NCI-H2196 (cell line): ENCODE measurements around the gene SORCS2.

Source experiments
- DNase-seq: peaks from one replicate; lab custom pipeline; 2025; ENCODE audit not compliant: unreplicated experiment; lab: John Stamatoyannopoulos, UW

Gene SORCS2

DNA sequence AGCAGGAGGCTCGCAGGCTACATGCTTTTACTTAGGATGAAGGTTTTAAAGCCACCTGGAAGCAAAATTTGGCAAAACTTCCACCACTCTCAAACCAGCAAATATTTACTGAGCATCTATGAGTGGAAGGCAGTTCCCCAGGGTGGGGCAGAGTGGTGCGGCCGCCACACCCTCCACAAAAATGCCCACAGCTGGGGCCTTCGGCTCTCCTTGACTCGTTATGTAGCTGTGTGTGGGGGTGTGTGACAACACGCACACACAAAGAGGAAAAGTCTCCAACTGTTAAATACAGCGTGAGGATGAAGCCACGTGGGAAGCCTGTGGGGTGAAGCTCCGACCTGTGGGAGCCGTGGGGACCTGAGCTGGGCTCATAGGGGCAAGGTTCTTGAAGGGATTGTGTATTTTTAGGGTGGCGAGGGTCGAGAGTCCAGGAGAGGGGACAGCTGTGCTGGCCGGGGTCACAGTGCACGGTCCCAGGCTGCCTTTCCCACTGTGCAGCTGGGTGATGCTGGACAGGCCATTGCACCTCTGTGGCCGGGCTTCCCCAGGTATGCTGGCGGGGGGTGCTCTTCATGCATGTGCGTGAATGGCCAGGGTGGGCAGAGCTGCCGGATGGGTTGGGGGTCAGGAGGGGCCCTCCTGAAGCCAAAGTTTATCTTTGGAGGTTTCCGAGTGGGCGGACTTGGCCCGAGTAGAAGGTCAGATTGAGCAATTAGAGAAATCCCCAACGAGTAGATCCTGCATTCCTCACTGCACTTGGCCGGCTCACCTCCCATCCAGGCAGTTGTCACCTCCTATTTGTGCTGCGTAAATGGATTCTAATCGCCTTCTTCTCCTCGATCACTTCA, 25.4 kb downstream of the SORCS2 start:
- no peak for DNase-seq

DNA sequence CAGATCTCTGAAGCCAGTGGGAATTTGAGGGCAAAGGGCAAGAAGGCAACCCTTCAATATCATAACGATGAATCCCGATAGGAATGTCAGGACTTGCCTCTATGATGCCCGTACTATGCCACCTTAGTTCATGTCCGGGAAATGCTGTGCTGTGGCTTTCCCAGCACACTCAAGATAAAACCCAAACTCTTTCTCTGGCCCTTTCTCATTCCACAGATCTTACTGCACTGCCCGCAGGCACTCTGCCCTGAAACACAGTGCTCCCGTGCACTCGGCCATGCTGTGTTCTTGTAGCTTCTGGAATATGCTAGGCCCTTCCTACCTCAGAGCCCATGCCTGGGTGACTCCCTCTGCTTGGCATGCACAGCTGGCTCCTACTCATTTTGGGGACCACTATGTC, 26.3 kb downstream of the SORCS2 start:
- no peak for DNase-seq

DNA sequence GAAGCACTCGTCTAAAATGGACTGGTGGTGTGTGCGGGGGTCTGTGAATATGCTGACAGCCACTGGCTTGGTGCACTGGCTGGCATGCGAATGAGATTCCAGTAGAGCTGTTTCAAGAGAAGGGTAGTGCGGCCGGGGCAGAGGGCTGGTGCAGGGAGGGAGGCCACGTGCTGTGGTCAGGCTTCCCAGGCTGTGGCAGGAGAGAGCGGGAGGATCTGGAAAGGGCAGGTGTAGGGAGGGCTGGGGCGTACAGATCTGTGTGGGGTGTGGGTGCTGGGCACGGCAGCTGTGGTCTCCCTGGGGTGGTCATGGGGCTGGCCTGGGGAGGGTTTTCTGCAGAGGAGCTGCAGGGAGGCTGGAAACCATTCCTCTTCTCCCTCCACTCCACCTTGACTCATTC, 30.2 kb downstream of the SORCS2 start:
- DNase-seq = no peak

DNA sequence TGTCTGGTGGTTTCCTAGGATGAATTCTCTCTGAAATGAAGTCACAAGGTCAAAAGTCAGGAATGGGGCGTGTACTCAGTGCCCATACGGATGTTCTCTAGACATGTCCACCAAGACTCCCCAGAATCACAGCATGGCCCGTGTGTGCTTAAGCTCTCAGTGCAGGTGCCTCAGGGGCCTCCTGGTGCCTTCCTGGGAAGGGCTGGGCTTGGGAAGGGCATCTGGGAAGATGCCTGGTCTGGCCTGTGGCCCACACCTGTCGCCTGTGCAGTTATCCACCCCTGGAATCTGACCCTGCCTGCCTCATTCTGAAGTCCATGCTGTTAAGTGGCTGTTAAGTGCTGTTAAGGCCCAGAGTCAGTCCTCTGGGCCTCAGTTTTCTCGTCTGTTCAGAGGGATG, 31.2 kb downstream of the SORCS2 start:
- no peak for DNase-seq

DNA sequence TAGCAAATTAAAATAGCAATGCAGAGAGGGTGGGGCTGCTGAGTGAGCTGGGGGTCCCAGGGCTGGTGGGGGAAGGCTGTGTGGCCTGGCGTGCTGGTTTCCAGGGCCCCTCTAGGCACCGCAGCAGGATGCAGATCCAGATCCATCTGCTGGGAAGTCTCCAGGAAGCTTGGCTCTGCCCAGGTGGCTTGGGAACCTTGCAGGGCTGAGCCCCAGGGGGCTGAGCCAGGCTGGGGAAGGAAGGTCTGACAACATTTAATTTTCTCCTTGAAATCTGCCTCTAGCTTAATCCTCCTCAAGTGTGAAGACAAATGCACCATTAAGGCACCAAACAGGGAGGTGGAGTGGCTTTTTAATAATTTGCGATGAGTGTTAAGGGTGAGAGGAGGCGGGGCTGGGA, 31.7 kb downstream of the SORCS2 start:
- DNase-seq = no peak

DNA sequence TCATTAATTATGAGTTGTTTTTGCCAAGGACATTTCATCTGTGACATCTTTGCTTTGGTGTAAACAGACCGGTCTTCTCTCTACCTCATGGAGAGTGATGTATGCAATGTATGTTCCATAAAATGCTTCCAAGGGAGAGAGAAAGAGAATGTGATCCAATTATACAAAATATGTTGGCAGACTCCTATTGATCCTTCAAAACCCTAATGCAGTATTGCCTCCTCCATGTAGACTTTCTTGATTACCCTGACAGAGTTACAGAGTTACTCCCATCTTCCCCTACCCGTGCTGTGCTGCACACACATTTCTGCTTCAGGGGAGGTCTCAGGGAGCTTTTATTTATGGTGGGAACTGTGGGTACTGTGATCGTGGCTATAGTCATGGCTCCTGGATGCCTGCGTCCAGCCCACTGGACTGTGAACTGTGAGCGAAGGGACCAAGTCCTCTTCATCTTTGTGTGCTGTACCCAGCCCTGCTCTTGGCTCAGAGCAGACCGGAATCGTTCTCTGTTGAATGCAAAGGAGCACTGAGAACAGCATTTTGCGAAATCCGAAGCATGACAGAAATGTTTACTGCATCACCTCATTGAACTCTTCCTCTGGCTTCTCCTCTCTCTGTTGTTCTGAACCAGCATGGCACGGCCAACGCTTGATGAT, 32.7 kb downstream of the SORCS2 start:
- no peak for DNase-seq

DNA sequence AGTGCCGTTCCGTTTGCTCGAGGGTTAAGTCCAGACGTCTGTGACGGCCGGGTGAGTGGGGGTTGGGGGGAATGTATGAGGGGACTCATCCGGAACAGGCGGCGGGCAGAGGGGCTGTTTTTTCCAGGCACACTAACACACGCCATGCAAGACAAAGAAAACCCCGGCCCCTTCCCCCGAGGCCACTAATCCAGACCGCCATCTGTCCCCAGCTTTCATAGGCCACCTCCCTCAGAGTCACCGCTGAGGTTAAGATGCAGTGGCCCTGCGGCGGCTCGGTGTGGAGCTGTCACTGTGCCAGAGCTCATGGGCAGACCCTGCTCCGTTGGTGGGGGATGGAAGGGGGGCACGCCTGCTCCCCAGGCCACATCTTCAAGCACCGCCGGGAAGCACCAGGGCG, 34.1 kb downstream of the SORCS2 start:
- DNase-seq = no peak

DNA sequence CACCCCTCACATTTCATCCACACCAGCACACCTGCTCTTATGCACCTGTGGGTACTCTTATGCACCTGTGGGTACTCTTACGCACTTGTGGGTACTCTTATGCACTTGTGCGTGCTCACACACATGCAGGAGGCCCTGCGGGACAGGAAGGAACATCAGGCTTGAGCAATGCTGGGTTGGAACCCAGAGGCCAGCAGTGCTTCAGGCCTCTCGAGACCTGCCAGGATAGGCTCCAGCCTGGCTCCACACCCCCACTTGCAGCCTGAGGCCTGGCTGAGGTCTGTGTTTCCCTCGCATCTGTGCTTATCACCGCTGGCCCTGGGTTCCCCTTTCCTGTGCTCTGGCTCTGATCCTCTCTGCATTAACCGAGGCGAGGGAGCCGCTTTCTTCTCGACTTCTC, 34.7 kb downstream of the SORCS2 start:
- DNase-seq = no peak

DNA sequence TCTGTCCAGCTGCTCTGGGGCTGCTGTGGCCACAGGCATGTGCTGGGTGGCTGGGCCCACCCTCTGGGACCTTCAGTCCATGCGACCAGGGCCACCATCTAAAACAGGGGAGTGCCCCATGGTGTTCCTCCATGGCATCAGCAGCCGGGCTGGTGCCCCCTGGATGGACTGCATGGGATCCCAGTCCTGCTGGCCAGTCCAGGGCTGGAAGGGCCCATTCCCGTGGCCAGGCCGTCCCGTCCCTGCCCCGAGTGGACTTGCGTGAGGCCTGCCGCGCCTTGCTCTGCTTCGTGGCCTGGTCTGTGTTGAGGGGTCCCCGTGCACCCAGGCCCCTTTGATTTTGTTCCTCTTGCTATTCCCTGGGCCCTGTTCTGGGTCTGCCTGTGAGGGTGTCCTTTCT, 36.4 kb downstream of the SORCS2 start:
- no peak for DNase-seq

DNA sequence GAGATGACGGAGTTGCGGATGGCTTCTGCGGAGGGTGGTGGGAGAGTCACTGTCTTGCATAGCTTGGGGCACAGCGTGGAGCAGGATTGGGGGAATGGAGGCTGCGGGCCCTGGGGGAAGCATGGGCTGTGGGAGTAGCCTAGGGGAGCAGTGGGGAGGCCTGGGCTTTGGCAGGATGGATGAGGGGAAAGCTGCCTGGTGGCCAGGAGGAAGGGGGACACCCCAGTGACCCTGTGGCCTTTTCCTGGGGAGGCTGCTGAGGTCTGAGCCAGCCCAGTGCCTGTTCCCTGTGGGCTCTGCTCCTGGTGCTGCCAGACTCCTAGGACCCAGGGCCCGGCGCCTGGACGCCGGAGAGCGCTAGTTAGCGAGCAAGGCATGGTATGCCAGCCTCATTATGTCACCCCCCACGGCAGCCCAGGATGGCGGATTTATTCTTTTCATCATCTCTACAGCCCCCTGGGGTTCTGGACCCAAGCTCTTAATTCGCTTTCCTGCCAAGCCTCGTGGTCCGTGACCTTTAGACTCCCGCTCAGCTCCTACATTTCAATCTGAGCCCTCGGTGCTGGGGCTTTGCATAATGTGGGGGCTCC, 39.8 kb downstream of the SORCS2 start:
- DNase-seq = no peak

DNA sequence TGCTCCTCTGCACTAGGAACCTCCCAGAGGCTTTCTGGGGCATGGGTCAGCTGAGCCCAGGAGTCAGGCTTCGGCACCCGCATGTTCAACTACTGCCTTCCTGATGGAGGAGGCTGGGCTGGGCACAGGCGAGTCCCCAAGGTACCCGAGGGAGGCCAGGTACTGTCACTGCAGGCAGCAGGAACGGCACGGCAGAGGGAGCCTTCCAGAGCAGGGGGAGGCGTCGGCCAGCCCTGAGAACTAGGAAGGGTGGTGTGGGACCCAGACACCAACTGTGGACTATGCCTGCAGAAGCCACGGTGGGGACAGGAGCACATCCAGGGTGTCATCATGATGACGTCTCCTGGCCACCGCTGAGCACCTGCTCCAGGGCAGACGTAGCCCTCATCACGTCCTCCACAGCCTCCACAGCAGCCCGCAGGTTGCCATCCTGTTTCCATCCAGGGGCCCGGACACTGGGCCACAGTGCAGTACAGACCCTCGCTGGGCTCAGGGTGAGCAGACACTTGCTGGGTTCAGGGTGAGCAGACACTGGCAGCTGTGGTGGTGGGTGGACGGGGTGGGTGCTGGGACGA, 40.8 kb downstream of the SORCS2 start:
- no peak for DNase-seq

DNA sequence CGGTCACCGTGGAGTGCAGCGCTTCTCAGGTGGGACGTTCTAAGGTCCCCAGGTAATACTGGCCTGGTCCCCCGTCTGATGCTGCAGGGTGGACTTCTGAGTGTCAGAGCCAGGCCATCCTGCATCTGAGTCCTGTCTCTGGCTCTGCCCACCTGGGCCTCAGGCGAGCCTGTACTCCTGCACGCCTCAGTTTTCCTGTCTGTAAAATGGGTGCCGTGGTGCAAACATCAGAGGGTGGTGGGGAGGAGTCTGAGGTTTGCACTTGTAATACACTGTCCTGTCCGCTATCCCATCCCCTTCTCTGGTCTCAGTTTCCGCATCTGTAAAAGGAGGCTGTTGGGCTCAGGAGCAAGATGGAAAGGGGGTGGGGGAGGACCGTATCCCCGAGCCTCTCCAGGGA, 41.3 kb downstream of the SORCS2 start:
- no peak for DNase-seq

DNA sequence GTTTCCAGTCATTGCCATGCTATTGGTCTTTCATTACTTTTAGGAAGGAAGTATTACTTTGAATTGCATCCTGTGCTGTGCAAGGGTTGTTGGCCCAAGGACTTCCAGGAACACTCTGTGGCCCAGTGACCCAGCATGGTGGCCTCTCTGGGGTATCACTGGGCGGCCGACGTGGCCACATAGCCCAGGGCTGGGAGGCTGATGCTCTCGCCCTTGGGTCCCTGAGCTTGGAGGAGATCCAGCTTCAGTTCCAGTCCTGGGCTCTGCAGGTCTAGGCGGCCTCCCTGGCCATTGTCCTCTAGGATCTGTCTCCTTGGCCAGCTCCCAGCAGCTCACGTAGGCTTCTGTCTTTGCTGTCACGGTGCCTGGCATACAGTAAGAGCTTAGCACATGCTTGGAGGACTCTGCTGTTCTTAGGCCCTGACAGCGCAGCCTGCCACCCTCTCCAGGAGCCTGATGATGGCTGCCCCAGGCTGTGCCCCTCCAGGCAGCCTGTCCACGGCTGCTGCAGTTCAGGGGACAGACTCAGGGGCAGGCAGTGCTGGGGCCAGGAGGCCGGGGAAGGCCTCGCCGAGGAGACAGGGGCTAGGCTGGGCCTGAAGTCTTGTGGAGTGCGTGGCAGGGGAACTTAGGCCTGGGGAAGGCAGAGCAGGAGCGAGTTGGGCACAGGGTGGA, 42.2 kb downstream of the SORCS2 start:
- DNase-seq = no peak

DNA sequence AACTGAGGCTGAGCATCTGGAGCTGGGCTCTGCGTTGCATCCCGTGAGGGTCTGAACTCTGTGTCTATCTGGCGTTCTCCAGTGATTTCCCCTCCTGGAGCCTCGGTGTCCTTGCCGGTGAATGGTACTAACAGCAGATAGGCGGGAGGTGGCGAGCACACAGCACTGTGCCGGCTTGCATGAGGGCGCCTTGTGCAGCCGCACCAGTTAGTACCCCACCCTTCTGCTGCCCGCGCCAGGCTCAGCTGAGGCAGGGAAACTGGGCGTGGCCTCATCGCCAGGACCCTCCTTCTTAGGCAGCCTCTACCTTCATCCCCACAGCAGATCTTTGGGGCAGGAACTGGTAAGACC, 42.7 kb downstream of the SORCS2 start:
- DNase-seq = no peak

DNA sequence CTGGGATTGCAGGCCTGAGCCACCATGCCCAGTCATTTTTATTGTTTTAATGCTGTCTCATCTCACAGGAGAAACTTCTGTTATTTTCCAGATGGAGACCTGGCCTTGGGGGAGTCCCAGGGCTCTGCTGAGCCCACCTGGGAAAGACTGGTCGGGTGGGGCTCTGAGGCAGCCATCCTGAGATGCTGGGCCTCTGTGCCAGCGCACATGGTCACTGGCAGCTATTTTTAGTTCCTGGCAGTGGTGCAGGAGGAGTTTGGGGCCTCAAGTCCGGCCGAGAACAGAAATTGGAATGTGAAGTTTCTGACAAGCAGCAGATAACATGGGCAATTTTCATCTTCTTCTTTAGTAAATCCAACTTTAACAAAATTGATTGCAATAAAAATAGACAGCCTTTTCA, 44.5 kb downstream of the SORCS2 start:
- no peak for DNase-seq

DNA sequence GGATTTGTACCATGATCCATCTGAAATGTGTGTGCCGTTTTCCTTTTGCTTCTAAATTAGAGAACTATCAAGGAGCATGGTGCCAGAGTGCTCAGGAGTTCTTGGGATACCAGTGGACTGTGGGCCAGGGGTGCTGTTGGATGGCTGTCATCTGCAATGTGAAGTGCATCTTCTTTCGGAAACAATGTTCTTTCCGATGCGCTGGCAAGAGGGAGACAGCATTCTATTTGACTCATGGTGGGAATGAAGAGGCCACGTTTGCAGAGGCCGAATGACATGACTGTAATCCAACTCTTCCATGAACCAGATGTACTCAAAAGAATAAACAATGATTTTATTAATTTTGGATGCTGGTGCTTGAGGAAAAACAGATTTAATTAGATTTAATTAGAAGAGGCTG, 45.5 kb downstream of the SORCS2 start:
- DNase-seq = no peak

DNA sequence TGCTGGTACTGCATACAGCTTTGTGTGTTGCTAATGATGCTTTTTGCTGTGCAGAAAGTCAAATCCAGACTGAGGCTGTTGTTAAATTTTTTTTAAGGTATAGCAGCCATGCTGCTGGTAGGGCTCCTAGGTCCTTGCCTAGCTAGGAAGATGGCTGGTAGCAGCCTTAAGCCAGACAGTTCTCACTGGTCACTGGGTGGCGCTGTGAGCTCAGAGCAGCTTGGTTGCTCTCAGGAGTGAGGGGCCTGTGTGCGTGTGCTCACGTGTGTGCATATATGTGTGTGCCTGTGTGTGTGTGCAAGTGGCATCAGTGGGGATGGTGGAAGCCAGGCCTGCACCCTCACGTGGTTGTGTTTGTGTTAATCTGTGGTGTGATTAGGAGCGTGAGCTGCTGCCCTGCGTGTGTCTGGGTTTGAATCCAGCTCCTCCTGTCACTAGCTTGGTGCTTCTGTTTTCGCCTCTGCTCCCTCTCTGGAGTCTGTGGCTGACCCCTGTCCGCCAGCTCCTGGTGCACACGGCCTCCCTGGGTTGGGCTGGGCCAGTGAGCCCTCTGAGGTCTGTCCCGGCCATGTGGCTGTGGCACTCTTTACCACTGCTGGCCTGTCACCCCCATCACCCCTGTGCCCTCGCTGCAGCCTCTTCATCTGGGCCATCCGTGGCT, 46.1 kb downstream of the SORCS2 start:
- no peak for DNase-seq

DNA sequence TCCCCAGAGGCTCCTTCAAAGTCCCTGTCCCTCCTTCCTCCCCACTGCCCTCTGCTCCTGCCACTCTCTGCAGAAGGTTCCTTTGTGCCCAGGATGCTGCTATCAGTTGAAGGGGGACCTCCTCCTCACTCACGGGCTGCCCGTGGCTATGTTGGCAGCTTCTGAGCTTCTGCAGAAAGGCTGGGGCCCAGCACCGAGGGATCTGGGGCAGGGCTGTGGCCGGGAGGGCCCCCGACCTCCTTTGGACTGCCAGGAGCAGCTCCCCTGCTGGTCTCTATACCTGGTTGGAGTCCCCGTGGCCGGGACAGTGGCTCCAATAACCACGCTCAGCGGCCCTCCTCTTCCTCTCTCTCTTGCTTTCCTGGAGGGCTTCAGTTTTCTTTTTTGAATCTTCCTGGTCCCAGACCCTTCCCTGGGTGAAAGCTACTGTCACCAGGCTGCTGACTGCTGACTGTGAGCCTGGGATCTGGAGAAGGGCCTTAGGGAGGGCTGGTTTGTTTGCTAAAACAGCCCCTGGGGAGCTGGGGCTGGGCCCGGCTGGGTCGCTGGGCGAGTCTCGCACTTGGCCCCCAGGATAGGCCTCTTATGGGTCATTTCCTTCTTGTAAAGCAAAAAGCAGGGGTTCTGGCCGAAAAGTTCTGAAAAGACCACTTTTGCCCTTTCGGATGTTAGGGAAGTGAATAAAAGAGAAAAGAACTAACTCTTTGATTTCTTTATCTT, 46.9 kb downstream of the SORCS2 start:
- DNase-seq = no peak

DNA sequence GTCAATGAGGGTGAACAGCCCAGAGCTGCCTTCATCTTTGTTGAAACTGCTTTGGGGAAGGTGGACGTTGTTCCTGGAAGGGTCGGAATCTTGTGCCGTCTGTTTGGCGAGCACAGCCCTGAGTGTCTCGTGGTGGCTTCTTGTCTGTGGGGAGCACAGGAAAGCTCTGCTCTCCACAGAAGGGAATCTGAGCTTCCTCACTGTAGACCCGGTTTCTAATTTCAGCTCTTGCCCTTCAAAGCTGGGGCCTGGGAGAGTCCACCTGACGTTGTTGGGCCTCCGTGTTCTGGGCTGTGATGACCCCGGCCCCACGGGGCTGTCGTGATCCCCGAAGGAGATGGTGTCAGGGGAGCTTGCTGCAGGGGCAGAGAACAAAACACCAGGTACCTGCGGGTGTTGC, 47.5 kb downstream of the SORCS2 start:
- DNase-seq = no peak

DNA sequence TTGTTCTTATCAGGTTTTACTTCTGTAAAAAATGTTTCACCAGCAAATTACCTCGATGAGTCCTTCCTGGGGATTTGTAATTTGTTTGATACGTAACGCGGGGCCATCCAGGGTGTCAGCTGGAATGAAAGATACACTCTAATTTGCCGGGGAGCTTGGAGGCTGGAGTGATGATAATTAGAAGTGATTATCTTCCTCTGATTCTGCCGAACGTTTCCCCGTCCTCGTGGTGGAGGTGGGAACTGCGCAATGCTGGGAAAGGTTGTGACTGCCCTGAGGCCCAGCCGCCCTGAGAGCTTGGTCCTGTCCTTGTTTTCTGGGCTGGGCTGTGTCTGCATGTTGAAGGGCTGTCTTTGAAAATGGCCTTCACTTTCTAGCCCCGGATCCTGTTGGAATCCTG, 48.0 kb downstream of the SORCS2 start:
- no peak for DNase-seq
